Measurements from ENCODE around the gene RPS6KL1.

RPS6KL1 gene

GRCh38 chr14:74881431-74882102 lies 41.5 kb downstream of the RPS6KL1 start, which contains the start of gene DLST:
TSS of gene DLST (plus strand) at chr14:74881916. CDS start at chr14:74881954, 38 bp downstream.
- DNase-seq: peak; percentile 78

- DNase-seq: no peak
Measured at GRCh38 chr14:74879427-74880182, 43.5 kb downstream of the RPS6KL1 start.

GRCh38 chr14:74875941-74876913 lies 46.8 kb downstream of the RPS6KL1 start, which contains the start of gene PROX2:
TSS of gene PROX2 (minus strand) at chr14:74876145. CDS start at chr14:74863834, 12,311 bp downstream.
- DNase-seq: no peak

GRCh38 chr14:74875204-74875603 lies 47.9 kb downstream of the RPS6KL1 start:
- DNase-seq: no peak

GRCh38 chr14:74871819-74872218 lies 51.2 kb downstream of the RPS6KL1 start:
- DNase-seq: no peak

GRCh38 chr14:74868739-74869138 lies 54.3 kb downstream of the RPS6KL1 start:
- no peak for DNase-seq

- no peak for DNase-seq
Measured at GRCh38 chr14:74867673-74868072, 55.4 kb downstream of the RPS6KL1 start.

- DNase-seq: no peak
Measured at GRCh38 chr14:74866708-74867389, 56.2 kb downstream of the RPS6KL1 start.

GRCh38 chr14:74865156-74865555 lies 57.9 kb downstream of the RPS6KL1 start:
- DNase-seq: no peak

GRCh38 chr14:74864198-74864597 lies 58.9 kb downstream of the RPS6KL1 start:
- DNase-seq: no peak

GRCh38 chr14:74863274-74863673 lies 59.8 kb downstream of the RPS6KL1 start:
- no peak for DNase-seq

- no peak for DNase-seq
Measured at GRCh38 chr14:74861734-74862090, 61.3 kb downstream of the RPS6KL1 start.

GRCh38 chr14:74860899-74861733 lies 61.9 kb downstream of the RPS6KL1 start:
- no peak for DNase-seq

GRCh38 chr14:74859757-74860552 lies 63.1 kb downstream of the RPS6KL1 start:
- DNase-seq: no peak

GRCh38 chr14:74858022-74858421 lies 65.0 kb downstream of the RPS6KL1 start:
- DNase-seq: no peak

- no peak for DNase-seq
Measured at GRCh38 chr14:74856366-74856765, 66.7 kb downstream of the RPS6KL1 start.

GRCh38 chr14:74855945-74856344 lies 67.1 kb downstream of the RPS6KL1 start:
- no peak for DNase-seq

- DNase-seq: no peak
Measured at GRCh38 chr14:74855021-74855420, 68.0 kb downstream of the RPS6KL1 start.
